Epithelial cell of esophagus (primary cell): ENCODE measurements around the gene ZNF528.
A peak's percentile ranks its signal among the peaks of the same experiment; 100 is the strongest.

Source experiments
- DNase-seq: peaks from one replicate; pipeline ENCODE4 v3.0.0; 2010; ENCODE audit warnings: low read depth
- H3K4me3 ChIP-seq: 2 replicates; pipeline ENCODE4 v1.5.1; 2011; ENCODE audit warnings: mild to moderate bottlenecking, low read length, control low read depth
- TF ChIP-seq, protein P1 (sequence below): IDR thresholded peaks from 2 replicates; pipeline ENCODE4 v1.5.1; 2011; ENCODE audit warnings: low read depth, mild to moderate bottlenecking, low read length, control low read depth, inconsistent platforms; ENCODE audit not compliant: insufficient read depth; ENCODE audit errors: missing control alignments

The ZNF528 gene

DNA sequence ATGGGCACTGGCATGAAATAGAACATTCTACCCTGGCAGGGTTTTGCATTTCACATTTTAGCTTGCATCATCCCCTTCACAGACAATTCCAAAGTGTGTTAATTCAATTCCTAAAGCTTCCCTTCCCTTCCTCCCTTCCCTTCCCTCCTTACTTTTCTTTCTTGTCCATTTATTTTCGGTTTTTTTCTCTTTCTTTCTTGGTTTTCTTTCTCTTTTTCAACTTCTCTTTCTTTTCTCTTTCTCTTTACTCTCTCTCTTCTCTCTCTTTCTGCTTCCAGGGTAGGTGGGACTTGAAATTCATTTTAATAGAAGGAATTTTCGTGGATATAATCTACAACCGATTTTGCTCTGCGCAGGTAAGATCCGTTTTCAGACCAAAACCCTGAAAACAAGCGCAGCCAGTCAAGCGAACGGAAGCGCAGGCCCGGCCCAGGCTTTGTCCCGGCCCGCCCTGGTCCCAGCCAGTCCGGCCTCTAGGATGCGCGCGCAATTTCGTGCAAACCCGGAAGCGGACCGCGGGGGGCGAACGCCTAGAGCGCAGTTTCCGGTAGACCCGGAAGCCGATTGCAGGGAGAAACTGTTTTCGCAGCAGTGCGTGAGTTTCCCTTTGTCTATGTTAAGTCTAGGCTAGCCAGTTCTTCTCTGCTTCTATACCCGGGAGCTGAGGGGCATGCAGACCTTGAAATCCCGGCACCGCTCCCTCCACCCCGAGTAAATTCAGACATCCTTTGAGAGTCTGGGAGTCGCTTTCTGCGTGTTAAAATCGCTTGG, at the start of gene ZNF528:
TSS of gene ZNF528 (plus strand) at position 540 of the 771 bp plus-strand sequence. CDS start 4,165 bp downstream, outside the sequence.
- H3K4me3 ChIP-seq: peak within 1 kb of the TSS; percentile 94
- peak; percentile 94 for DNase-seq
- TF ChIP-seq, protein P1, sequence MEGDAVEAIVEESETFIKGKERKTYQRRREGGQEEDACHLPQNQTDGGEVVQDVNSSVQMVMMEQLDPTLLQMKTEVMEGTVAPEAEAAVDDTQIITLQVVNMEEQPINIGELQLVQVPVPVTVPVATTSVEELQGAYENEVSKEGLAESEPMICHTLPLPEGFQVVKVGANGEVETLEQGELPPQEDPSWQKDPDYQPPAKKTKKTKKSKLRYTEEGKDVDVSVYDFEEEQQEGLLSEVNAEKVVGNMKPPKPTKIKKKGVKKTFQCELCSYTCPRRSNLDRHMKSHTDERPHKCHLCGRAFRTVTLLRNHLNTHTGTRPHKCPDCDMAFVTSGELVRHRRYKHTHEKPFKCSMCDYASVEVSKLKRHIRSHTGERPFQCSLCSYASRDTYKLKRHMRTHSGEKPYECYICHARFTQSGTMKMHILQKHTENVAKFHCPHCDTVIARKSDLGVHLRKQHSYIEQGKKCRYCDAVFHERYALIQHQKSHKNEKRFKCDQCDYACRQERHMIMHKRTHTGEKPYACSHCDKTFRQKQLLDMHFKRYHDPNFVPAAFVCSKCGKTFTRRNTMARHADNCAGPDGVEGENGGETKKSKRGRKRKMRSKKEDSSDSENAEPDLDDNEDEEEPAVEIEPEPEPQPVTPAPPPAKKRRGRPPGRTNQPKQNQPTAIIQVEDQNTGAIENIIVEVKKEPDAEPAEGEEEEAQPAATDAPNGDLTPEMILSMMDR: no peak

GRCh38 chr19:52351512-52351911, 46.1 kb upstream of the ZNF528 start:
- TF ChIP-seq, protein P1: no peak
- H3K4me3 ChIP-seq: no peak overlapping the region
- DNase-seq: no peak

- DNase-seq: no peak
- TF ChIP-seq, protein P1: no peak
- H3K4me3 ChIP-seq: no peak overlapping the region
Observed at GRCh38 chr19:52366414-52366824, 31.2 kb upstream of the ZNF528 start.

DNA sequence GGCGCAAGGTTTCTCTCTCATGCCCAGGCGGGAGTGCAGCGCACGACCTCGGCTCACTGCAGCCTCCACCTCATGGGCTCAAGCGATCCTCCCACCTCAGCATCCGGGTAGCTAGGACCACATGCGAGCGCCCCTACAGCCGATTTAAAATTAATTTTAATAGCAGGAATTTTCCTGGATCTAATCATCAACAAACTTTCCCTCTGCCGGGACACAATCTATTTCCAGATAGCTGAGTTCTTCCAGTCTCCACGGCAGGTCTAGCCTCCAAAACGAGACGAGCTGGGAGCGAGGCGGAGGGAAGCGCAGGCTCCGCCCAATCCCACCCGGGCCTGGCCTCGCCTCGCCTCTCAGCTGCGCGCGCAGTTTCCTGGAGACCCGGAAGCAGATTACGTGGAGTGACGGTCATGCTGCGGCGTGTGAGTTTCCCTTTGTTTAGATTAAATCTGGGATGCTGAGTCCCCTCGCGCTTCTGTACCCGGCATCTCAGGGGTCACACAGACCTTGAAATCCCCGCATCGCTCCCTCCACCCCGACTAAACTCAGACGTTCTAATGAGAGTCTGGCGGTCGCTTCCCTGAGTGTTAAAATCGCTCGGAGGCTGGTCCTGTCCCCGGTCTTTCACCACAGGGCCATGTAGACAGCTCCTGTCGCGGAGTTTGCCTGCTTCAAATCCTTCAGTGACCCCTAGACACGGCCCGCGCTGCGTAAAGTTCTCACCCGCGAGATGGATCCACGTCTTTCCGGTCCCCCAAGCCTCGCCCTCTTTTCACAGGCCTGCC, 27.9 kb upstream of the ZNF528 start, which contains the start of gene ZNF880:
TSS of gene ZNF880 (plus strand) at position 365 of the 782 bp plus-strand sequence. CDS start at position 408, 43 bp downstream.
- TF ChIP-seq, protein P1: peak; percentile 4
- peak; percentile 91 for DNase-seq
- H3K4me3 ChIP-seq: peak within 1 kb of the TSS; percentile 98

- peak overlapping the region; percentile 98 for H3K4me3 ChIP-seq
- no peak for DNase-seq
- TF ChIP-seq, protein P1: no peak
Observed at GRCh38 chr19:52370341-52370710, 27.3 kb upstream of the ZNF528 start.

GRCh38 chr19:52391135-52391534, 6.5 kb upstream of the ZNF528 start:
- no peak overlapping the region for H3K4me3 ChIP-seq
- TF ChIP-seq, protein P1: no peak
- no peak for DNase-seq
